ENCODE data around the gene SORBS1.

The SORBS1 gene

DNA sequence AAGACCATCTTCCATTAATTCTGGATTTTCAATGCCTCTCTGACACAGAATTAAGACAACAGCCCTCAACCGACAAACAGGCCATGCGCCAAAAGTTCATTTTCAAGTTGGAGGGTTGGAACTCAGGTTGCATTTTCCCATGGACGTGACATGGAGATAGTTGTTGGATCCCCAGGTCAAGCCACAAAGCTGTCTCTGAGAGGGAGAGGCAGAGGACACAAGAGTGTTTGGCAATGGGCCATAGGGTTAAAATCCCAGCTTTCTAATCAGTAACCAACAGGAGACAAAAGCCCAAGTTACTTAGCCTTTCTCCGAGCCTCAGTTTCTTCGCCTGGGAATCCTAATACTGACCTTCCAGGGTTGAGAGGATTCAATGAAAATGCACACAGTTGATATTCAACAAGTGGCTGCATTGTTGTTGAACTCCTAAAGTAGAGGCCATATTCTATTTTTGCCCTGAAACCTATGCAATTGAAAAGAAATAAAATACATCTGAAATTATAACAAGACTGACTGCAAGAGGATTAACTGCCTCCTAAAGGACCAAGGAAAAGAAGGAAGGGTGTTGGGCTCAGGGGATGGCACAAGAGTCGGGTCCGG lies 44.3 kb downstream of the SORBS1 start:
- no peak for DNase-seq (ENCODE audit: low read depth in 2 of 2)

DNA sequence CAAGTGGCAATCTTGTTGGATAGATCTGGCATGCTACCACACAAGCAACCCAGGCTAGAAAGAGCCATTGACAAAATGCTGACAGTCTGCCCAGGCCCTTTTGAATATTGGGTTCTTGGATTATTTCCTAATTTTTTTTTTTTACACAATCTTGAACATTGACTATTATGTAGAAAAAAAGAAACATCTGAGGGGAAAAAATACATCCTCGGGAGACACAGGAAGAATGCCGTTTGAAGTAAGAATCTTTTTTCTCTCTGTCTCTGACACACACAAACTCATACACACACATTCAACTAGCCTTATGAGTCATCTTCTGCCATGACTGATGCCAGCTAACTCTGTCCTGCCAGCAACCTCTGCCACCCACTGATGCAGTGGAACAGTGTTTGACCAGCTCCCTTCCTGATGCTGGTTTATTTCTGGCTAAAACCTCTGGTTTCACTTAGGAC lies 47.2 kb downstream of the SORBS1 start:
- peak in 1 of 2 experiments; percentile 9 for DNase-seq (ENCODE audit: low read depth in 2 of 2)

DNA sequence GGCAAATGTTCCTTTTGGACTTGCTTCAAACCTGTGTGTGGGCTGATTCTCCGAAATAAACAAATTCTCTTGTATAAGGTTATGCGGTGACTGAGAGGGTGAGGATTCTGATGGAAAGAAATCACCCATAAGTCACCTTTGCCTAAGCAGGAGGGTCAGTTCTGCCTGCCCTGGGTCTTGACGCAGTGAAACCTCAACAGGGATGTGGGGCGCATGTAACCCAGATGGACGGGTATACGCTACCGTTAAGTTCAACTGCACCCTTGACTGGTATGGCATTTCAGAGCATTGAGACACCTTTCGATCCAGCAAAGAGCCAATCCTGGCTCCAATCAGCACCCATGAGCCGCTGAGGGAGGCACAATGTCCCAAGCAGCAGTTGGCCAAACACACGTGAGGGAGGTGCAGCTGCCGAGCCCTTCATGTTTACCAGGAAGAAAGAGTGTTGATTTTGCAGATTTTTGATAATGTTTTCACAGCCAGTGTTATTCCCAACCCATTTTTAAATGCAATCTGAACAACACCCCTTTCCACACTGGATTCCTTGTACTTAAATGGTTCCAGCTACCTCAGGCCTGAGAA lies 48.1 kb downstream of the SORBS1 start:
- DNase-seq (ENCODE audit: low read depth in 2 of 2): no peak

DNA sequence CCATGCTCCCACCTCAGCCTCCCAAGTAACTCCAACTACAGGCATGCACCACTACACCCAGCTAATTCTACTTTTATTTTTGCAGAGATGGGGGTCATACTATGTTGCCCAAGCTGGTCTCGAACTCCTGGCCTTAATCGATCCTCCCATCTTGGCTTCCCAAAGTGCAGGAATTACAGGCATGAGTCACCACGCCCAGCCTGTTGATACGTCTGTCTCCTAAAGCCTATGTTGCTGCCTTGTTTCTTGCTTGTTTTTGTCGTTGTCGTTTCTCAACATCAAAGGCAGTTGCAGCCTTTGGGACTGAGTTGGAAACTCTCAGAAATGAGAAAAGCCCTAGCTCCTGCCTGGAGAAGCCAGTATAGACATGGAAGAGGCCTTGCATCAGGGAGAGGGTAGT lies 49.9 kb downstream of the SORBS1 start:
- DNase-seq (ENCODE audit: low read depth in 2 of 2): no peak

DNA sequence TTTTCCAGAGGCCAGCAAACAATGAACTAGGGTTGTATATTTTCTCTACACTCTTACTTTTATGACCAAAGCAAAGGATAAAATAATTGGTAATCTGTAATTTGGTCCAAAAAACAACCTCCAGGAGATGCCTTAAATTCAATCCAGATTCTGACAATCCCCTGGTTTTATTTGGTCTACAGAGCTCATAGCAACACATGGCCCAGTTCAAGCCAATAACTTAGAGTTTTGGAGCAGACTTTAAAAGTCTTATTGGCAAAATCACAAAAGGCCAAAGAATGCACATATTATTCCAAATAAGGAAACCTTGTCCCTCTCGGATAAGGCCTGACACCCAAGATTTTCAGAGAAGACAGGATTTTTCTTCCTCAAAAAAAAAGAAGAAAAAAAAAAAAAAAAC lies 51.9 kb downstream of the SORBS1 start:
- no peak for DNase-seq (ENCODE audit: low read depth in 2 of 2)

DNA sequence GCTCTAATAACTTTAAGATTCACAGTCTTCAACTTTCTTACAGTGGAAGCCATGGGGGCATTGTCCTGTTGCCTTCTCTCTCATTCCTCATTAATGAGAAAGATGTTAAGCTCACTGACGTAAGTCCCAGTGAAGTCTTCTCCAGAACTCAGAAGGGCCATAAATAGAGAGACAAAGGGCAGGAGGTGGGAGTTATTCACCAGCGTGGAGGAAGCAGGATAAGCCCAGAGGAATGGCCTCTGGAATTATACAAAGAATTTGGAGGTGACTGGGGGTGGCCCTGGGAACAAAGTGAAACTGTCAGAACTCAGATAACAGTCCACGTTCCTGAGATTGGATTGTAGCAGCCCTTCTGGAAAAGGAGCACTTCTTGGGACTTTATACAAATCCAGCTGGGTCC lies 52.4 kb downstream of the SORBS1 start:
- no peak for DNase-seq (ENCODE audit: low read depth in 2 of 2)

DNA sequence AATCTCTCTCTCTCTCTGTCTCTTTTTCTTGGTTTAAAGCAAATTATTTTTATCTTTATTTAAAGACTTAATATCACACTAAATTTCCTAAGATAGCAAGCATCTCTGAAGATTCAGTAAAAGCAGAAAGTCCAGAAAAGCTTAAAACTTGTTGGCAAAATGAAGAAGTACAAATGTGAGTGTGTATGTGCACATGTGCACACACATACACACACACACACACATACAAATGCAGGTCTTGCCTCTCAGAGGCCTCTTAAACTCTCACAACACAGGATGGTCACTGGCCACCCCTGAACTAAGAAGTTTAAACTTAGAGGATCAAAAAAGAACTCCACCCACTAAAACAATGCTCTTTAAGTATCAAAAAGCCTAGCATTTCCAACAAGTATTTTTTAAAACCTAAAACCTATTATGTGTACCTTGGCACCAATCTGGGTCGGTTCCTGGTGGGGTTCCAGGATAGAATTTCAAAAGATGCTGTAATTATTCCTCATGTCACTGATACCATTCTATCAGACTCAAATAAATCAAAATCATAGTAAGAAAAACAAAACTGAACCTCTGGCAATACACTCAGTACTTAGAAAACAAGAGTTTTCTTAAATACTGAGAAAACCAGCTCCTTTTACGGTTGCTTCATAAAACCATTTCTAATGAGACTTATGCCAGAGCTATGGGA lies 55.0 kb downstream of the SORBS1 start:
- no peak for DNase-seq (ENCODE audit: low read depth in 2 of 2)

DNA sequence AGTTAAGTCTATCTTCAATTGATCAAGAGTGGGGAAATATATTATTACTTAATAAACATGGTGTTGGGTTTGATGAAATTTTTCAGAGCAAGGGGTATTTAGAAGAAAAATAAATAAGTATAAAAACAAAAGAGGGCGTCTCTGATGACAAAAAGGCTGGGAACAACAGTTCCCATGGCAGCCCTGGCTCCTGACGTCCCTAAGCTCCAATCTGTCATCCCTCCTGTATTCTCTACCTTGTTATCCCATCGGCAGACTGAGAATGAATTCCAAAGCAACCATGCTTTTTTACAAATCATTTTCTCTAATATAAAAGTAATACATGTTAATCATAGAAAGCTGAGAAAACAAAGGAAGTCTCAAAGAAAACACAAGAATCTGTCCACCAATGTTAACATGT lies 55.5 kb downstream of the SORBS1 start:
- no peak for DNase-seq (ENCODE audit: low read depth in 2 of 2)

DNA sequence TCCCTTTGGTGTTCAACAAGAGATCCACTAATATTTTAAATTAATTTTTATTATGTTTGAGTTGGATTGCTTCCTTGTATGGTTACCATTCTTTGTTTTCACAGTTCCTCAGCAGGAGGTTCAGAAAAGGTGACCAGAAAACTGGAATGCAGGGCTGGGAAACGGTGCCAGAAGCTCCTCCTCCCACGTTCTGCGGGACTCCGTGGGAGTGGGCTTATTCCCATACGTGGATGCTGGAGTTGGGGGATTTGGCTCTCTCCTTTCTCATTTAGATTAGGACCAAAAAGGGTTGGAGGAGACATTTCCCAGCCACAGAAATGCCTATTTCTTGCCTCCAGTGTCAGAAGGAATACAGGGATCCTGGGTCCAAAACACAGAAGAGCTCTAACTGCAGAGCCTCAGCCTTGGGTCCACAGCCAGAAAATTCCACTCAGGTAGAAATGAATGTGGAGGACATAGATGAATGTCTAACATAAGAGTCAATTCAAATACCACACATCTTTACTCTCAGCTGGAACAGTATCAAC lies 56.0 kb downstream of the SORBS1 start:
- no peak for DNase-seq (ENCODE audit: low read depth in 2 of 2)

DNA sequence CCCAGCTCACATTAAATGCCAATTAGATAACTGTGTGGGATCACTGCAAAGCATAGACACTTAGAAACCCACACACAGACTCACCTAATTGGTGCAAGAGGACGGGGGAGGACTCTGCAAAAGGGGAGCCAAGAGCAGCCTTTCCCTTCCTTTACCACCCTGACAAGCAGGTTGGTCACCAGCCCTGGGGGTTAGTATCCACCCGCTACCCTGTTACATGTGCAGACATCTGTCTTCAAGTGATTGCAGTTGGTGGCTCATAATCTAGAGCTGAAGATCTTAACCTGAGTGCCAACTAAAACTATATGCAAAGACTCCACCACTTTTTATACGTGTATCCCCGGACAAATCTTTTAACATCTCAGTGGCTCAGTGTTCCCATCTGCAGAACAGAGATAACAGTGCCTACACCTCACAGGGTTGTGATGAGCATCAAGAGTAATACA lies 56.9 kb downstream of the SORBS1 start:
- DNase-seq (ENCODE audit: low read depth in 2 of 2): no peak

DNA sequence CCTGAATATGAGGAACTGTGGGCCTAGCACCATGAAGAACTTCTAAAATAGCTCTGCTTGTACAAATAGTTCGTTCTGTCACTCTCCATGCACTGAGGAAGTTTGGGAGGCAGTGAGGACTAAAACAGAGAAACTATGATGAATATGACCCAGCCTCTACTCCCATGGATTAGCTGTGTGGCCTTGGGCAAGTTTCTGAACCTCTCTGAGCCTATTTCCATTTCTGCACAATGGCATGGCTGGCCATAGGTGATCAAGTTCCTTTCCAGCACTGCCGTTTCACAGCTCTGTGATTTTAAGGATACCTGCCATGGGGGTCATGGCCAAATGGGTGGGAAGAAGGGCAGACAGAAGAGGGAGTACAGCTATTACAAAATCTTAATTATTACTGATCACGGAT lies 57.6 kb downstream of the SORBS1 start:
- no peak for DNase-seq (ENCODE audit: low read depth in 2 of 2)

DNA sequence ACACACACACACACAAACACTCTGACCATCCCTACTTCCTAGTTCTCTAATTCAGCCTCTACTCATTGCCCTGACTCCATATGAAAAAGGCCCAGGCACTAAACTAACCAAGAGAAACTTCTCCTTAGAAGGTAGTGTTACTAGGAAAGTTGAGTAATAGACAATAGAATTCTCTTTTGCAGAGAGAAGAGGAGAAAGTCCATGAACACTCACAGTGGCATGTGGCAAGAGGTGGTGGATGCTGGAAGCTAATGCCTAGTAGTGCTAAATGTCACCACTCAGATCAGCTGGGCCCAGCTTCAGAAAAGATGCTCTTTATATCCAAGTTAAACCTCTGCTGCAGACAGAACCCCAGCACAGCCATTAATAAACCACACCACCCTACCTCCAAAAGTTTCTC lies 58.2 kb downstream of the SORBS1 start:
- DNase-seq (ENCODE audit: low read depth in 2 of 2): no peak

DNA sequence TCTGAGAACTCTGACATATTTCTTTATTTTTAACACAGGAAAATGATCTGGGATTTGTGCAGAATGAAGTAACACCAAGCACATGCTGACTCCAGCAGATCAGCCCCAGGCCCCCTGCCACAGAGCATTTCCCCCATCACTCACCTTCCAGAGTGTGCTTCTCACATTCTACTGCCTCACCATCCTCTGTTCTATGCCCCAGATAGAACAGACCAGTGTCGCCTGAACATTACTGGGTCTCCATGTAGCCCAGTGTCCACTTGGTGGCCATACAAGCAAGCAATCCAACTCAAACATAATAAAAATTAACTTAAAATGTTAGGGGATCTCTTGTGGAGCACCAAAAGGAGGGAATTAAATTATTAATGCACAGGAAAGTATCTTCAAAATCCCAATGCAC lies 58.8 kb downstream of the SORBS1 start:
- no peak for DNase-seq (ENCODE audit: low read depth in 2 of 2)

DNA sequence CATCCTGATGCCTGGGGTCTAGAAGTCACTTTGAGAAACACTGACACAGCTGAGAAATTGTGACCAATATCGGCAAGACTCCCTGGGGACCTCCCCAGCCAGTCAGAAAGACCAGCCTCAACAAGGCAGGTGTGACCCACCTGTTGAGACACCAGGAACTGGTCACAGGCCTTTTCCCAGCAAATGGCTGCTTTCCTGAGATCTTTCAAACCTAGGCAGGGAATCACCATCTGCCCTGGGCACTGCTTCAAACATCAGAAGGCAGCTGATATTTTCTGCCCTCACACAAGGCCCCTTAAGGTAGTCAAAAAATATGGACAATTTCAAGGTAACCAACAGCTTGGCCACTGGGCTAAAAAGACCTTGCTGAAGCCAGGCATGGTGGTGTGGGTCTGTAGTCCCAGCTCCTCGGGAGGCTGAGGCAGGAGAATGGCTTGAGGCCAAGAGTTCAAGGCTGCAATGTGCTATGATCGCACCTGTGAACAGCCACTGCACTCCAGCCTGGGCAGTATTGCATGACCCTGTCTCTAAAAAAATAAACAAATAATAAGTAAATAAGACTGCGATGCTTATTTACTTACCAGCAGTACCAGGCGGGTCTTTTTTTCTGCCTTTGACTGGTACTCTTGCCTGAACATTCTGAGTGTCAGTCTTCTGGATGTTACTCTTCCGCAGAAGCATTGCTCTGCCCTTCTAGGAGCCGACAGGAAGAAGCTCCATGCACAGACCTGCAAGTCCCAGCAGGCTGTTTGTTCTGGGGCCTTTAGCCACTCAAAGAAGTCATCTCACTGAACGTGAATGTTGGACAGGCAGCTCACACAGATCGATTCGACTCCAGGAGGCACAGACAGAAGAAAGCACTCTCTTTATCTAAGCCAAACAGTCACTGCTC lies 59.7 kb downstream of the SORBS1 start:
- no peak for DNase-seq (ENCODE audit: low read depth in 2 of 2)

DNA sequence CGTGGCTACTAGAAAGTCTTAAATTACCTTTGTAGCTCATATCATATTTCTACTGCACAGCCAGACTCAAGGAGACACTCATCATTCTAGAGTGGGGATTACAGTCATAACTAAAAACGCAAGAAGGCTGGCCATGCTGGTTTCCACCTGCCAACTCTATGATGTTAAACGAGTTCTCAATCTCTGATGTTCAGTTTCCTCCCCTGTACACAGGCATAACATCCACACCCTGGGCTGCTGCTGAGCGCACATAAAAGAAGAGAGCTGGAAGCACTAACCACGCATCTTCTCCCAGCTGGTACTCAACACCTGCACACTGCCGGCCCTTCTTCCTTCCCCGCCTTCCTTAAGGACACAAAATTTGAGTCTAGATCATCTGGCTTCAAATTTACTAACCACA lies 60.5 kb downstream of the SORBS1 start:
- DNase-seq (ENCODE audit: low read depth in 2 of 2): no peak

DNA sequence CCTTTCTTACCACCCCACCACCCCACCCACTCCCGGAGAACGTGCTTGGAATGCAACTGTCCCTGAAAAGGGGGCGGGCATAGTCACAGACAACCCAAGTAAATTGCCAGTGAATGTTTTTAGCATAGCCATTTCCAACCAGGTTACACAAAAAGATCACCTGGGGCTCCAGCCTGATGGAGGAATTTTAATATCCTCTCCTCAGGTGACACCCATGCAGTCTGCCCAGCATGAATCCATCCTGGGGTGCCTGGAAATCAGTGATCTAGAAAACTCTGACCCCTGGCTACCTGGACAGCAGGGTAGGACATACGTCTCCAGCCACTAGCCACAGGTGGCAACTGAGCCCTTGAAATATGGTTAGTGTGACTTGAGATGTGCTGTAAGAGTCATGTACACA lies 61.1 kb downstream of the SORBS1 start:
- no peak for DNase-seq (ENCODE audit: low read depth in 2 of 2)

DNA sequence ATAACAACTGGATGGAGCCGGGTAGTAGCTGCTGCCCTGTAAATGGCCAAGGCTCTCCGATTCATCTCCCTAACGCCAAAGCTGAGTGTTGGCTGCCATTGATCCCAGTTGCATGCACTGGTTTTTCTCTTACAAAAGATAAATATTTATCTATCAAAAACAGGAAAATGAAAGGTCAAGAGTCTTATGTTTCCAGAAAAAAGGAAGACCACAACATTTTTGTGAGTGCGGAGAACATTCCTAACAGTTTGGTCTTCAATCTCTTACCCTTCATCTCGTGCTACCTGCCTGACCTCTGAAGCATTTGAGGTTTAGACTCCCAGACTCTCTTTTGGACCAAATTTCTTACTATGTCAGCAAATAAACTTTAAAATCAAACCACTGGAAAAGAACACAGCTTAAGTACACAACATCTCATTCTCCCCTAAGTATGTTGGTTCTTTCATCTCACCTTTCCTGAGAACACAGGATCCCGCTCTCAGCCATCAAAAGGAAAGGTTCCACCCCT lies 61.6 kb downstream of the SORBS1 start:
- no peak for DNase-seq (ENCODE audit: low read depth in 2 of 2)

DNA sequence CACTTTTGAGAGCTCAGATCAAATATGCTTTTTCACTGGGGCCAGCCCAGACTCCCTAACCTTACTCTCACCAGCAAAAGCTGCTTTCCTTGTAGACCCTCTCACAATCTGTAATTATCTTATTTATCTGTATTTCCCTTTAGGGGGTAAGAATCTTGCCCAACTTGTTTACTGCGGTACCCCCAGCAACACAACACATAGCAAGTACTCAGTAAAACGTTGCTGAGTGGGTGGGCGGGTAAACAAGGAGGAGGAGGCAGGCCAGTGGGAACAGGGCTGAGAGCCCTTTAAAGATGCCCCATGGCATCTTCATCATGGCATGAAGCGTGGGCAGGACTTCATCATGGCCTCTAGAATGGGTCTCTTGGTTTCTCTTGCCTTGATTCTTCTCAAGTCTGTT lies 64.2 kb downstream of the SORBS1 start:
- DNase-seq (ENCODE audit: low read depth in 2 of 2): no peak

DNA sequence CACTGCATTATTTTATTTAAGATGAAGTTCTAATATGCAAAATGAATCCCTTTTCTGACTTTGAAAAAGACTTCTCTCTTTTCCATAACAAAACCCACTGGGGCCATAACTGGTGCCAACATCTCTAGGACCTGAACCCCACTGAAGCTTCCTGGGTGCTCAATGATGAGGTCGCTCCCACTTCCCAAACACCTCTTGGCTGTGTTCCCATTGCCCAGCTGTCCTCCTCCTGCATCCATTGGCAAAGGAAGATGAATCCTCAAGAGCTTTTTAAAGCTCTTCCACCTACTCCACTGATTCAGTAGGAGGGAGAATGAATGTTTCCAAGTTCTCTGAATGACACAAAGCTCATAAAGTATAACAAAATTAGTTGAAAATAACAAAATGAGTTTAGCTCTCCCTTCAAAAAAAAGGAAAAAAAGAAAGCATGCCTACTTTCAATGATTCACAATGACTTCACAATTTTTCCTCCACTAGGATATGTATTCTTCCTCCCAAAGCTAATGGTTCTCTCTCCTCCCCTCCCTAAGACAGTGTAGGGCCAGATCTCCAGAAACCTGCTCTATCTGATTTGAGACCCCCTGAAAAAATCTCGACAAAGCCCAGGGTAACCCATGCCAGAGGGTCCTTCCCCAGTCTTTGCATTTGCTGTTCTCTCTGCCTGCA lies 64.8 kb downstream of the SORBS1 start:
- no peak for DNase-seq (ENCODE audit: low read depth in 2 of 2)

DNA sequence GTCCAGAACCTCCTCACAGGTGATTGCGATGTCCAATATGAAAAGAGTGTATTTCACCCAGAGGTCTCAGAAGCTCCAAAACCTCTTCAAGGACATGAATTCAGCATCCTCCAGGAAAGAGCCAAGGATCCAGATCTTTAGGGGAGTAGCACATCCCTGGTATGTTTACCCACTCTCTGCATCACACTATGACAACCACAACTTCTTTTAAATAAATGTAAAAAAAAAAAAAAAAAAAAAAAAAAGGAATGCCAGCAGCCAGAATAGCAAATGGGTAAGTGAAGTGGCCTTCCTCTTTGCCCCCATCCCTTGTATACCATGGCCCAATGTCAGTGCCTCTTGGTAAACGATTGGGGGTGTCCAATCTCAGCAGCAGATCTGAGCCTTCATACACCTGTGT lies 67.3 kb downstream of the SORBS1 start:
- DNase-seq (ENCODE audit: low read depth in 2 of 2): no peak

DNA sequence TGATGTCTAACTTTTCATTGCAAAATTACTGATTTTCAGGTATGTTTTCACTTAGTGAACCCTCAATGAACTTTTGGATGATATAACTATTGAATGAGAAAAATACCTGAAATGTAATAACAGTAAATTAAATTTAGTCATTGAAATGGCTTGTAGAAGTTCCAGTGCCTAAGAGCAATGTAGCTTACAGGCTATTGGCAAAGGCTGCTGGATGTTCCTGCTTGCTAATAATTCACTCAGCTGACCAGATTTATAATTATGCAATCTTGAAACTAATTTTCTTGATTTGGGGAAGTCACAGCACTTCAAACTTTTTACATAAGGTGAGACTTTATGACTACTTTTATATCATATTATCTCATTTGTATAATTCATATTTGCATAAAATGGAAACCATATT lies 73.2 kb downstream of the SORBS1 start:
- DNase-seq (ENCODE audit: low read depth in 2 of 2): no peak

Measured in stimulated activated CD4-positive, alpha-beta T cell treated with anti-CD3 and anti-CD28 coated beads, Interleukin-12 subunit alpha, Interleukin-12 subunit beta, amount 100 ng/mL, for 24 hours (primary cell).